Muscle layer of duodenum (tissue), 2 donors: ENCODE data around the gene TUBA1C.
A peak's percentile ranks its signal among the peaks of the same experiment; 100 is the strongest.
"Not testable (repeated sequence)": the region's sequence is repeated elsewhere in the genome, so short reads cannot be mapped to it uniquely, and the experiment has no call there.

Experiments used
- H3K27ac ChIP-seq: one replicate; pipeline ENCODE4 v1.7.0; 2013; ENCODE audit warnings: mild to moderate bottlenecking, low read length
- H3K27me3 ChIP-seq: one replicate; pipeline ENCODE4 v1.7.0; 2013; ENCODE audit warnings: low read depth, mild to moderate bottlenecking, control low read depth, low read length
- H3K36me3 ChIP-seq, 2 donors: one replicate each; pipeline ENCODE4 v1.7.0; 2013; ENCODE audit warnings: low read length in 2 of 2, control low read depth in 1 of 2, mild to moderate bottlenecking in 1 of 2; ENCODE audit not compliant: insufficient read depth in 2 of 2, control insufficient read depth in 1 of 2
- H3K4me1 ChIP-seq, 2 donors: one replicate each; pipeline ENCODE4 v1.7.0; 2013; ENCODE audit warnings: low read length in 2 of 2, mild to moderate bottlenecking in 2 of 2, control low read depth in 1 of 2, moderate library complexity in 1 of 2; ENCODE audit not compliant: insufficient read depth in 2 of 2, control insufficient read depth in 1 of 2
- H3K4me3 ChIP-seq, 2 donors: one replicate each; pipeline ENCODE4 v1.7.0; 2013; ENCODE audit warnings: low read length in 2 of 2, low read depth in 1 of 2, mild to moderate bottlenecking in 1 of 2
- H3K9me3 ChIP-seq, 2 donors: one replicate each; pipeline ENCODE4 v1.7.0; 2013; ENCODE audit warnings: low read length in 2 of 2, control low read depth in 1 of 2, mild to moderate bottlenecking in 1 of 2; ENCODE audit not compliant: control insufficient read depth in 1 of 2
- donor health status: healthy.

The TUBA1C gene

GRCh38 chr12:49231878-49232655, 32.8 kb upstream of the TUBA1C start:
- Histone ChIP-seq H3K4me1 (peaks cover 3 to 28% of the 10 kb centered on the region in 2 donors), H3K36me3 (no peaks in the 10 kb centered on the region), H3K4me3 (peak overlapping the region; percentile 1 to 61), H3K27me3 (no peaks in the 10 kb centered on the region), H3K27ac (peak overlapping the region; percentile 95), H3K9me3 (no peaks in the 10 kb centered on the region)

- peak overlapping the region; percentile 95 for H3K27ac ChIP-seq
- H3K4me1 ChIP-seq = peaks cover 3 to 28% of the 10 kb centered on the region in 2 donors
- no peaks in the 10 kb centered on the region for H3K27me3 ChIP-seq
- no peaks in the 10 kb centered on the region for H3K9me3 ChIP-seq
- H3K4me3 ChIP-seq = peak overlapping the region; percentile 1 to 61
- H3K36me3 ChIP-seq = no peaks in the 10 kb centered on the region
These were observed 31.7 kb upstream of the TUBA1C start for GRCh38 chr12:49232940-49233841.

- Histone ChIP-seq H3K27me3 (no peaks in the 10 kb centered on the region), H3K9me3 (no peaks in the 10 kb centered on the region), H3K4me1 (peaks cover 3 to 28% of the 10 kb centered on the region in 2 donors), H3K36me3 (no peaks in the 10 kb centered on the region), H3K27ac (peak overlapping the region; percentile 95), H3K4me3 (peak overlapping the region; percentile 61 to 63)
These were observed 30.9 kb upstream of the TUBA1C start for GRCh38 chr12:49233842-49234526.

- Histone ChIP-seq H3K27ac (no peak overlapping the region), H3K4me1 (peaks cover 3 to 28% of the 10 kb centered on the region in 2 donors), H3K27me3 (no peaks in the 10 kb centered on the region), H3K4me3 (no peak overlapping the region), H3K9me3 (no peaks in the 10 kb centered on the region), H3K36me3 (no peaks in the 10 kb centered on the region)
These were observed 28.5 kb upstream of the TUBA1C start for GRCh38 chr12:49236423-49236822.

- H3K9me3 ChIP-seq = no peaks in the 10 kb centered on the region
- no peaks in the 10 kb centered on the region for H3K27me3 ChIP-seq
- H3K27ac ChIP-seq = no peak overlapping the region
These were observed 21.3 kb upstream of the TUBA1C start for GRCh38 chr12:49243631-49244030.

GRCh38 chr12:49244176-49244575, 20.7 kb upstream of the TUBA1C start:
- no peaks in the 10 kb centered on the region for H3K4me1 ChIP-seq
- H3K27ac ChIP-seq = no peak overlapping the region
- no peaks in the 10 kb centered on the region for H3K9me3 ChIP-seq
- no peaks in the 10 kb centered on the region for H3K27me3 ChIP-seq
- no peak overlapping the region for H3K4me3 ChIP-seq
- H3K36me3 ChIP-seq = no peaks in the 10 kb centered on the region

More at GRCh38 chr12:49243631-49244030, 21.3 kb upstream of the TUBA1C start:
- Histone ChIP-seq H3K4me1 (no peaks in the 10 kb centered on the region), H3K36me3 (no peaks in the 10 kb centered on the region), H3K4me3 (no peak overlapping the region)

GRCh38 chr12:49251357-49251756, 13.5 kb upstream of the TUBA1C start:
- Histone ChIP-seq H3K4me3 (no peak overlapping the region), H3K9me3 (no peaks in the 10 kb centered on the region), H3K4me1 (no peaks in the 10 kb centered on the region), H3K27me3 (no peaks in the 10 kb centered on the region), H3K27ac (no peak overlapping the region), H3K36me3 (no peaks in the 10 kb centered on the region)

- no peak overlapping the region for H3K4me3 ChIP-seq
- H3K36me3 ChIP-seq = no peaks in the 10 kb centered on the region
- no peaks in the 10 kb centered on the region for H3K4me1 ChIP-seq
- no peak overlapping the region for H3K27ac ChIP-seq
- H3K27me3 ChIP-seq = no peaks in the 10 kb centered on the region
- no peaks in the 10 kb centered on the region for H3K9me3 ChIP-seq
These were observed 11.8 kb upstream of the TUBA1C start for GRCh38 chr12:49253033-49253623.

- not testable (repeated sequence) for H3K4me3 ChIP-seq, H3K36me3 ChIP-seq, H3K27me3 ChIP-seq, H3K9me3 ChIP-seq, H3K4me1 ChIP-seq, H3K27ac ChIP-seq
These were observed 9.4 kb upstream of the TUBA1C start for GRCh38 chr12:49255456-49255855.

- Histone ChIP-seq H3K9me3 (no peaks in the 10 kb centered on the region), H3K27ac (no peak overlapping the region), H3K4me1 (peaks cover 0 to 3% of the 10 kb centered on the region in 2 donors), H3K27me3 (no peaks in the 10 kb centered on the region), H3K36me3 (no peaks in the 10 kb centered on the region), H3K4me3 (no peak overlapping the region)
These were observed 8.8 kb upstream of the TUBA1C start for GRCh38 chr12:49255857-49256637.
